Measurements from ENCODE around the gene MLPH. TPM values are rescaled to one million over a fixed set of nuclear protein-coding genes. Genes with fewer than 3 reads are reported as not detected.

The MLPH gene
- total RNA-seq, 1 experiment from 2014 or later = 27.1 TPM

DNA sequence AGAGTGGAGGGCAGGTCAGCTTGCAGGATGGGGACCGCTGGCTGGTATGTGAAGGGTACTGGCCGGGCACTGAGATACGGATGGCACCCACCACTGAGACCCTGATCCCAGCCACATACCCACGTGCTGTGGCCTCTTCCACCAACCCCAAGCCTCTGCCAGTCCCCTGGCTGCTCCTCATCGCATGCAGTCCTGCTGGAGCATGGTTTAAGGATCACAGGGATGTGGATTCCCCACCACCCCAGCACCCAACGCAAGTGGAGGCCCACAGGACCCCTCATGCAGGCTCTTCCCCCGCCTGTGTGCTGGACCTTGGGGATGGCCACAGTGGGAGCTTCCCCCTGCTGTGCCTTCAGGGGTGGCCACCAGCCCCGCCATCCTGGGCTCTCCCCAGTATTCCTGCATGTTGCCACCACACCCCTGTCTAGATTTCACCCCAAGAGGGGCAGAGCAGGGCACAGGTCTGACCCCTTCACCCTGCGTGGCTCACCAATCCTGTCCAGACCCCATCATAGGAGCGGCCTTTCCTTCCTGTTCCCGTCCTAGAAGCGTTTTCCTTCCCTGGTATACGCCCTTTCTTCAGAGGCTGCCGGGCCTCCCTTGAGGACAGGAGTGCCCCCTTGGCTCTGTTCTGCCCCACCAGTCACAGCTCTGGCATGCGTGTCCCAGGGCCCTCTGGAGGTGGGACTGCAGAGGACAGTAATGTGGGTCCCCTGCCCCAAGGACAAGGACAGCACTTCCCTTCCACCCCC, 18.3 kb downstream of the MLPH start:
- ChIA-PET CTCF (interaction anchor here (1.1 to 8.3 kb wide), 3 partner anchors 23 to 69 kb away, joined by 5 to 239 read pairs (median 7); no protein-coding TSS in a partner anchor), POLR2A (no interaction called here)
- intact Hi-C loops (cut with micrococcal nuclease) = no loop called here
- BruUV-seq (replicated peaks) = no TSS peak
- peaks cover 19% of the 10 kb centered on the region for H3K36me3 Mint-ChIP-seq (ENCODE audit: insufficient read depth, unreplicated experiment)
- no peak for DNase-seq (ENCODE audit: unreplicated experiment)
- H3K9me3 Mint-ChIP-seq (ENCODE audit: unreplicated experiment) = no peaks in the 10 kb centered on the region
- no peaks in the 10 kb centered on the region for H3K27me3 Mint-ChIP-seq (ENCODE audit: insufficient read depth, unreplicated experiment)
- H3K4me1 Mint-ChIP-seq (ENCODE audit: insufficient read depth, unreplicated experiment) = peaks cover 25% of the 10 kb centered on the region
- H3K4me3 Mint-ChIP-seq (ENCODE audit: unreplicated experiment) = no peak overlapping the region
- TF ChIP-seq, protein P1, sequence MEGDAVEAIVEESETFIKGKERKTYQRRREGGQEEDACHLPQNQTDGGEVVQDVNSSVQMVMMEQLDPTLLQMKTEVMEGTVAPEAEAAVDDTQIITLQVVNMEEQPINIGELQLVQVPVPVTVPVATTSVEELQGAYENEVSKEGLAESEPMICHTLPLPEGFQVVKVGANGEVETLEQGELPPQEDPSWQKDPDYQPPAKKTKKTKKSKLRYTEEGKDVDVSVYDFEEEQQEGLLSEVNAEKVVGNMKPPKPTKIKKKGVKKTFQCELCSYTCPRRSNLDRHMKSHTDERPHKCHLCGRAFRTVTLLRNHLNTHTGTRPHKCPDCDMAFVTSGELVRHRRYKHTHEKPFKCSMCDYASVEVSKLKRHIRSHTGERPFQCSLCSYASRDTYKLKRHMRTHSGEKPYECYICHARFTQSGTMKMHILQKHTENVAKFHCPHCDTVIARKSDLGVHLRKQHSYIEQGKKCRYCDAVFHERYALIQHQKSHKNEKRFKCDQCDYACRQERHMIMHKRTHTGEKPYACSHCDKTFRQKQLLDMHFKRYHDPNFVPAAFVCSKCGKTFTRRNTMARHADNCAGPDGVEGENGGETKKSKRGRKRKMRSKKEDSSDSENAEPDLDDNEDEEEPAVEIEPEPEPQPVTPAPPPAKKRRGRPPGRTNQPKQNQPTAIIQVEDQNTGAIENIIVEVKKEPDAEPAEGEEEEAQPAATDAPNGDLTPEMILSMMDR (IDR thresholded peaks at IDR 0.05; ENCODE audit: unreplicated experiment) = no peak
- peak overlapping the region; percentile 78 for H3K27ac Mint-ChIP-seq (ENCODE audit: low read depth, unreplicated experiment)

DNA sequence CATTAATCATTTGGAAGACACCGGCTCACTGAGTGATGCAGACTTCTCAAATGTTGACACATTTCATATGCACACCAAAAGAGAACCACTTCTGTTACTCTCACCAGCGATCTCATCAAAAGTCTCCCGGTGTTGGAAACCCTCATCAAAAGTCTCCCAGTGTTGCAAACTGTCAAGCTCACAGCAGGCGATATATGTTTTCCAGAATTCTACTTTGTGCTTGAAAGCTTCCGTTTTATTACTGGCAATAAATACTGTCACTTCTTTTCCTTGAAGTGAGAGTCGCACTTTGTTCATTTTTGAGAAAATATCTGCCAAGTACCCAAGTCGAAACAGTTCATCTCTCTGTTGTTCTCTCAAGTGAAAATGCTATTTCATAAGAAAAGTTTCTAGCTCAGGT, 20.5 kb downstream of the MLPH start:
- DNase-seq (ENCODE audit: unreplicated experiment) = no peak
- Mint-ChIP-seq H3K4me3 (ENCODE audit: unreplicated experiment) (no peak overlapping the region), H3K9me3 (ENCODE audit: unreplicated experiment) (no peaks in the 10 kb centered on the region), H3K27ac (ENCODE audit: low read depth, unreplicated experiment) (no peak overlapping the region), H3K27me3 (ENCODE audit: insufficient read depth, unreplicated experiment) (no peaks in the 10 kb centered on the region), H3K36me3 (ENCODE audit: insufficient read depth, unreplicated experiment) (peaks cover 34% of the 10 kb centered on the region), H3K4me1 (ENCODE audit: insufficient read depth, unreplicated experiment) (peaks cover 6% of the 10 kb centered on the region)
- no TSS peak for BruUV-seq (replicated peaks)
- TF ChIP-seq, protein P1 (IDR thresholded peaks at IDR 0.05; ENCODE audit: unreplicated experiment) = no peak
- intact Hi-C loops (cut with micrococcal nuclease) = no loop called here
- ChIA-PET POLR2A (interaction anchor here (0.7 kb wide), 1 partner anchor 555 kb away, joined by 3 read pairs; no protein-coding TSS in a partner anchor), CTCF (interaction anchor here (0.7 to 8.3 kb wide), 2 partner anchors 67 to 336 kb away, joined by 3 to 239 read pairs; no protein-coding TSS in a partner anchor)

DNA sequence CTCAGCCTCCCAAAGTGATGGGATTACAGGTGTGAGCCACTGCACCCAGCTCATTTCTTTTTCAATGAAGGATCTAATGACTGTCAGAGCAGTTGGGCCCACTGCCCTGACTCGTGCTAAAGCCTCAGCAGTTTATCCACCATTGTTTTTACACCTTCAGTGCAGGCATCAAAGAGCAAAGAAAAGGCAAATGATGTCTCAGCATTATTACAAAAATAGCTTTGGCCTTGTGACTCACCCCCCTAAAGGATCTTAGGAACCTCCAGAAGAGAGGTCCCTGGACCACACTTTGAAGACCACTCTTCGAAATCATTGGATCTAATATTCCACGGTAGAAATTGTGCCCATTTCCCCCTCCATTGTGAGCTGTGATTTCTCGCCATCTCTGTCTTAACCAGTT, 21.3 kb downstream of the MLPH start:
- peak overlapping the region; percentile 65 for H3K27ac Mint-ChIP-seq (ENCODE audit: low read depth, unreplicated experiment)
- H3K4me1 Mint-ChIP-seq (ENCODE audit: insufficient read depth, unreplicated experiment) = peaks cover 3% of the 10 kb centered on the region
- TF ChIP-seq, protein P1 (IDR thresholded peaks at IDR 0.05; ENCODE audit: unreplicated experiment) = no peak
- POLR2A ChIA-PET = interaction anchor here (0.7 kb wide), 1 partner anchor 554 kb away, joined by 3 read pairs; no protein-coding TSS in a partner anchor
- CTCF ChIA-PET = interaction anchor here (0.6 to 8.3 kb wide), 3 partner anchors 60 to 337 kb away, joined by 3 to 239 read pairs (median 3); no protein-coding TSS in a partner anchor
- BruUV-seq (replicated peaks) = no TSS peak
- no peak overlapping the region for H3K4me3 Mint-ChIP-seq (ENCODE audit: unreplicated experiment)
- no peaks in the 10 kb centered on the region for H3K27me3 Mint-ChIP-seq (ENCODE audit: insufficient read depth, unreplicated experiment)
- H3K9me3 Mint-ChIP-seq (ENCODE audit: unreplicated experiment) = no peaks in the 10 kb centered on the region
- DNase-seq (ENCODE audit: unreplicated experiment) = no peak
- H3K36me3 Mint-ChIP-seq (ENCODE audit: insufficient read depth, unreplicated experiment) = peaks cover 34% of the 10 kb centered on the region
- intact Hi-C loops (cut with micrococcal nuclease) = no loop called here

DNA sequence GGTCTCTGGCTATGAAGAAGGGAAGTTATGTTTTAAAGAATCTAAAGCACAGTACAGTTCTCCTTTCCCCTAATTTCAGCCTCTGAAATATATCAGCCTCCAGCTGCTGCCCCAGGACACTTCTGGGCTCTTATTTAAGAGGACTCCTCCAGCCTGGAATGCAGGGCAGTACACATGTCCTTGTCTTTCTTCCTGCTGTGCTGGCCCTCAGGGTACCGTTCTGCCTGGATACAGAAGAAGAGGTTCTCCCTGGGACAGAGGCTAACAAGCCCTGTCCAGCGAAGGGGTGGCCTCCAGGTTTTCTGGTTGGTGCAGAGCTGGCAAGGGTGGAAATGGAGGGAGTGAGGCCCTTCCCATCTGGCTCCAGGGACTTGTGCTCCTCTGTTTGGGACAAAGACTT, 22.1 kb downstream of the MLPH start:
- H3K4me3 Mint-ChIP-seq (ENCODE audit: unreplicated experiment) = no peak overlapping the region
- H3K36me3 Mint-ChIP-seq (ENCODE audit: insufficient read depth, unreplicated experiment) = peaks cover 34% of the 10 kb centered on the region
- H3K27ac Mint-ChIP-seq (ENCODE audit: low read depth, unreplicated experiment) = peak overlapping the region; percentile 65
- DNase-seq (ENCODE audit: unreplicated experiment) = no peak
- H3K27me3 Mint-ChIP-seq (ENCODE audit: insufficient read depth, unreplicated experiment) = no peaks in the 10 kb centered on the region
- no TSS peak for BruUV-seq (replicated peaks)
- ChIA-PET CTCF (interaction anchor here (0.6 to 8.3 kb wide), 3 partner anchors 44 to 386 kb away, joined by 4 to 239 read pairs (median 5); no protein-coding TSS in a partner anchor), POLR2A (no interaction called here)
- TF ChIP-seq, protein P1 (IDR thresholded peaks at IDR 0.05; ENCODE audit: unreplicated experiment) = no peak
- no peaks in the 10 kb centered on the region for H3K4me1 Mint-ChIP-seq (ENCODE audit: insufficient read depth, unreplicated experiment)
- H3K9me3 Mint-ChIP-seq (ENCODE audit: unreplicated experiment) = no peaks in the 10 kb centered on the region
- intact Hi-C loops (cut with micrococcal nuclease) = no loop called here
